Glutamatergic neuron (in vitro differentiated cells): ENCODE data around the gene RCOR3. TPM values are rescaled to one million over a fixed set of nuclear protein-coding genes. Genes with fewer than 3 reads are reported as not detected.

ENCODE experiments used
- DNase-seq: peaks from one replicate; pipeline ENCODE4 v3.0.0; 2022
- H3K27ac Mint-ChIP-seq: one replicate; pipeline ENCODE4 v1.8.0; 2020; ENCODE audit warnings: mild to moderate bottlenecking, mixed read lengths, inconsistent platforms; ENCODE audit not compliant: unreplicated experiment
- H3K27me3 Mint-ChIP-seq: one replicate; pipeline ENCODE4 v1.8.0; 2020; ENCODE audit warnings: mild to moderate bottlenecking, moderate library complexity, mixed read lengths, inconsistent platforms; ENCODE audit not compliant: unreplicated experiment
- H3K36me3 Mint-ChIP-seq: one replicate; pipeline ENCODE4 v1.8.0; 2020; ENCODE audit warnings: mild to moderate bottlenecking, mixed read lengths, inconsistent platforms; ENCODE audit not compliant: unreplicated experiment
- H3K4me1 Mint-ChIP-seq: one replicate; pipeline ENCODE4 v1.8.0; 2020; ENCODE audit warnings: mild to moderate bottlenecking, low read depth, mixed read lengths, inconsistent platforms; ENCODE audit not compliant: unreplicated experiment
- H3K4me3 Mint-ChIP-seq: one replicate; pipeline ENCODE4 v1.8.0; 2020; ENCODE audit warnings: mild to moderate bottlenecking, mixed read lengths, inconsistent platforms; ENCODE audit not compliant: unreplicated experiment
- H3K9me3 Mint-ChIP-seq: one replicate; pipeline ENCODE4 v1.8.0; 2020; ENCODE audit warnings: mild to moderate bottlenecking, moderate library complexity, mixed read lengths, inconsistent platforms; ENCODE audit not compliant: unreplicated experiment
- CTCF ChIP-seq: fragments of 200-600 bp; sonication (generic); IDR thresholded peaks from one replicate; pipeline ENCODE4 v1.5.0; 2021; ENCODE audit not compliant: partially characterized antibody, unreplicated experiment
- total RNA-seq: library from RNA; stranded (reverse); fragmentation: NEBNext Ultra II Directional; extraction: Animal tissue kit (Norgen Biotek cat#: 25700); gene quantifications from one replicate; pipeline ENCODE4 v1.2.1, GENCODE V29; 2021; ENCODE audit not compliant: unreplicated experiment

The RCOR3 gene
- total RNA-seq, 1 donor from 2014 or later = 82.1 TPM

GRCh38 chr1:211280910-211281309 lies 21.7 kb downstream of the RCOR3 start:
- Mint-ChIP-seq H3K4me3 (no peak overlapping the region), H3K4me1 (no peaks in the 10 kb centered on the region), H3K9me3 (no peaks in the 10 kb centered on the region), H3K36me3 (no peaks in the 10 kb centered on the region), H3K27me3 (no peaks in the 10 kb centered on the region), H3K27ac (no peak overlapping the region)
- no peak for DNase-seq
- TF ChIP-seq CTCF = no peak

GRCh38 chr1:211281320-211282022 lies 22.3 kb downstream of the RCOR3 start:
- Mint-ChIP-seq H3K4me1 (no peaks in the 10 kb centered on the region), H3K27me3 (no peaks in the 10 kb centered on the region), H3K36me3 (no peaks in the 10 kb centered on the region), H3K9me3 (no peaks in the 10 kb centered on the region), H3K4me3 (no peak overlapping the region), H3K27ac (no peak overlapping the region)
- no peak for DNase-seq
- no peak for TF ChIP-seq CTCF

- H3K27ac Mint-ChIP-seq = no peak overlapping the region
- no peaks in the 10 kb centered on the region for H3K4me1 Mint-ChIP-seq
- TF ChIP-seq CTCF = no peak
- DNase-seq = no peak
- no peaks in the 10 kb centered on the region for H3K36me3 Mint-ChIP-seq
- H3K9me3 Mint-ChIP-seq = no peaks in the 10 kb centered on the region
- no peak overlapping the region for H3K4me3 Mint-ChIP-seq
- no peaks in the 10 kb centered on the region for H3K27me3 Mint-ChIP-seq
Measured at GRCh38 chr1:211282023-211282373, 22.8 kb downstream of the RCOR3 start.

GRCh38 chr1:211285196-211285595 lies 26.0 kb downstream of the RCOR3 start:
- TF ChIP-seq CTCF = no peak
- Mint-ChIP-seq H3K9me3 (no peaks in the 10 kb centered on the region), H3K4me3 (no peak overlapping the region), H3K27ac (no peak overlapping the region), H3K4me1 (no peaks in the 10 kb centered on the region), H3K27me3 (no peaks in the 10 kb centered on the region), H3K36me3 (no peaks in the 10 kb centered on the region)
- no peak for DNase-seq

GRCh38 chr1:211287218-211287617 lies 28.1 kb downstream of the RCOR3 start:
- H3K36me3 Mint-ChIP-seq = no peaks in the 10 kb centered on the region
- H3K4me3 Mint-ChIP-seq = no peak overlapping the region

More at GRCh38 chr1:211287218-211287617, 28.1 kb downstream of the RCOR3 start:
- DNase-seq = no peak
- no peak for TF ChIP-seq CTCF
- H3K4me1 Mint-ChIP-seq = no peaks in the 10 kb centered on the region
- H3K9me3 Mint-ChIP-seq = no peaks in the 10 kb centered on the region
- no peaks in the 10 kb centered on the region for H3K27me3 Mint-ChIP-seq
- no peak overlapping the region for H3K27ac Mint-ChIP-seq
